Measurements from ENCODE around the gene BACH1. TPM values are rescaled to one million over a fixed set of nuclear protein-coding genes. Genes with fewer than 3 reads are reported as not detected.
A peak's percentile ranks its signal among the peaks of the same experiment; 100 is the strongest.

BACH1 gene
- total and polyA plus RNA-seq, 10 of the 15 experiments (the other 5 are each of a cell fraction or from before 2014, with no cell fraction given) = 3.2 to 25.7 (median 10.5) TPM

DNA sequence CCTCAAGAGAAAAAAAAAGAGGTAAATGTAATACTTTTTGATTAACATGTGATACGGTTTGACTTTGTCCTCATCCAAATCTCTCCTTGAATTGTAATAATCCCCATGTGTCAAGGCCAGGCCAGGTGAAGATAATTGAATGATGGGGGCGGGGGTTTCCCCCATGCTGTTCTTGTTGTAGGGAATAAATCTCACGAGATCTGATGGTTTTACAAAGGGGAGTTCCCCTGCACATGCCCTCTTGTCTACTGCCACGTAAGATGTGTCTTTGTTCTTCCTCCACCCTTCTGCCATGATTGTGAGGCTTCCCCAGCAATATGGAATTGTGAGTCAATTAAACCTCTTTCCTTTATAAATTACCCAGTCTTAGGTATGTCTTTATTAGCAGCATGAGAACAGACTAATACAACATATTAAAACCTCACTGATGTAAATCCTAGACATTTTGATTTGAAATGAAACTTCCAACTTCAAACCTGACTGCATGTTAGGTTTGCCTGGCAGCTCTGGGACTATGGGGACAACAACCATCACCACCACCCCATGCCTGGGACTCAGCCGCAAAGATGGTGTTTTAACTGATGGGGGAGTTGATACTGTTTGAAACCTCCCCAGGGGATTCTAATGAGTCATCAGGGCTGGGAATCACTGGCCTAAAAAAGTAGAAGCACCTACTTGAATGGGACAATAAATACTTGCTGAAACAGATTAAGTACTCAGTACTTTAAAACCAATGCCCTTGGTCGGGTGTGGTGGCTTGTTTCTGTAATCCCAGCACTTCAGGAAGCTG is 32.8 kb upstream of the BACH1 start (continued):
- 0 out of 2 replicates have a peak, but pooled peaks have one; percentile 26 for TF ChIP-seq RELB (IDR thresholded peaks at IDR 0.05; ENCODE audit: low read depth)
- TF ChIP-seq EGR1 (IDR thresholded peaks at IDR 0.05; ENCODE audit: borderline replicate concordance in 1 of 2, low read depth in 2 of 2, low read length in 2 of 2) = peak in 1 of 2 experiments; percentile 69; a peak in 2 of 3 replicates
- TF ChIP-seq BCLAF1 (IDR thresholded peaks at IDR 0.05) = no peak
- TF ChIP-seq, protein P1, sequence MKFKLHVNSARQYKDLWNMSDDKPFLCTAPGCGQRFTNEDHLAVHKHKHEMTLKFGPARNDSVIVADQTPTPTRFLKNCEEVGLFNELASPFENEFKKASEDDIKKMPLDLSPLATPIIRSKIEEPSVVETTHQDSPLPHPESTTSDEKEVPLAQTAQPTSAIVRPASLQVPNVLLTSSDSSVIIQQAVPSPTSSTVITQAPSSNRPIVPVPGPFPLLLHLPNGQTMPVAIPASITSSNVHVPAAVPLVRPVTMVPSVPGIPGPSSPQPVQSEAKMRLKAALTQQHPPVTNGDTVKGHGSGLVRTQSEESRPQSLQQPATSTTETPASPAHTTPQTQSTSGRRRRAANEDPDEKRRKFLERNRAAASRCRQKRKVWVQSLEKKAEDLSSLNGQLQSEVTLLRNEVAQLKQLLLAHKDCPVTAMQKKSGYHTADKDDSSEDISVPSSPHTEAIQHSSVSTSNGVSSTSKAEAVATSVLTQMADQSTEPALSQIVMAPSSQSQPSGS (IDR thresholded peaks at IDR 0.05; ENCODE audit: low read length) = peak; percentile 61; the same call in 1 of the 2 replicates
- TF ChIP-seq CHD2 (IDR thresholded peaks at IDR 0.05; ENCODE audit: borderline replicate concordance, low read depth, low read length) = peak; percentile 49; the same call in 1 of the 2 replicates
- TF ChIP-seq MTA2 (IDR thresholded peaks at IDR 0.05; ENCODE audit: low read depth) = 0 out of 2 replicates have a peak, but pooled peaks have one; percentile 44
- TF ChIP-seq, protein P2, sequence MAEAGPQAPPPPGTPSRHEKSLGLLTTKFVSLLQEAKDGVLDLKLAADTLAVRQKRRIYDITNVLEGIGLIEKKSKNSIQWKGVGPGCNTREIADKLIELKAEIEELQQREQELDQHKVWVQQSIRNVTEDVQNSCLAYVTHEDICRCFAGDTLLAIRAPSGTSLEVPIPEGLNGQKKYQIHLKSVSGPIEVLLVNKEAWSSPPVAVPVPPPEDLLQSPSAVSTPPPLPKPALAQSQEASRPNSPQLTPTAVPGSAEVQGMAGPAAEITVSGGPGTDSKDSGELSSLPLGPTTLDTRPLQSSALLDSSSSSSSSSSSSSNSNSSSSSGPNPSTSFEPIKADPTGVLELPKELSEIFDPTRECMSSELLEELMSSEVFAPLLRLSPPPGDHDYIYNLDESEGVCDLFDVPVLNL (IDR thresholded peaks at IDR 0.05; ENCODE audit: low read depth, low read length) = no peak
- TF ChIP-seq MEF2B (IDR thresholded peaks at IDR 0.05; ENCODE audit: partially characterized antibody, poor library complexity, severe bottlenecking) = peak; percentile 86
- no peak for TF ChIP-seq BMI1 (IDR thresholded peaks at IDR 0.05; ENCODE audit: borderline replicate concordance)
- no peak for TF ChIP-seq YBX1 (IDR thresholded peaks at IDR 0.05)
- peak; percentile 75 to 91 for TF ChIP-seq BHLHE40 (IDR thresholded peaks at IDR 0.05; ENCODE audit: borderline replicate concordance in 1 of 2, low read depth in 2 of 2, low read length in 1 of 2)
- peak; percentile 16; the same call in 1 of the 2 replicates for TF ChIP-seq RUNX3 (IDR thresholded peaks at IDR 0.05; ENCODE audit: low read length)
- peak; percentile 47 for TF ChIP-seq YY1 (IDR thresholded peaks at IDR 0.05; ENCODE audit: low read depth, low read length)

Measured in GM12878 (cell line).